Ovary (tissue), 9 donors: Measurements from ENCODE around the gene PSMD1. TPM values are rescaled to one million over a fixed set of nuclear protein-coding genes. Genes with fewer than 3 reads are reported as not detected.

Experiments used
- DNase-seq, 5 donors: peaks; one replicate each; pipeline ENCODE4 v3.0.0-alpha.2; 2019 to 2020
- H3K27ac ChIP-seq, 2 donors: fragments of 200-600 bp; one replicate each; pipeline versions ENCODE4 v1.5.1 to v1.8.0; 2019 to 2022
- H3K27me3 ChIP-seq: fragments of 200-600 bp; one replicate; pipeline ENCODE4 v1.8.0; 2022
- H3K36me3 ChIP-seq: fragments of 200-600 bp; sonication (generic); one replicate; pipeline ENCODE4 v1.5.1; 2019
- H3K4me1 ChIP-seq: one replicate; pipeline ENCODE4 v1.8.1; 2013; ENCODE audit warnings: mild to moderate bottlenecking, moderate library complexity; ENCODE audit not compliant: insufficient read depth
- H3K4me3 ChIP-seq: fragments of 200-600 bp; sonication (generic); one replicate; pipeline ENCODE4 v1.5.1; 2017
- H3K9me3 ChIP-seq, 2 donors: fragments of 200-600 bp in 1 of 2; sonication (generic) in 1 of 2; one replicate each; pipeline versions ENCODE4 v1.5.1 to v1.8.1; 2013 to 2019; ENCODE audit warnings: mild to moderate bottlenecking in 1 of 2, moderate library complexity in 1 of 2
- CTCF ChIP-seq, 3 donors: fragments of 450-650 bp in 2 of 3; fragments of 200-600 bp in 1 of 3; IDR thresholded peaks; one replicate each; pipeline versions ENCODE4 v1.5.1 to v1.8.0; 2016 to 2022; ENCODE audit warnings: antibody characterized with exemption in 3 of 3, mild to moderate bottlenecking in 1 of 3
- EP300 ChIP-seq: sonication (generic); formaldehyde crosslinking; IDR thresholded peaks from one replicate; pipeline ENCODE4 v1.6.1; 2017; ENCODE audit warnings: antibody characterized with exemption
- POLR2A ChIP-seq: fragments of 450-650 bp; IDR thresholded peaks from one replicate; pipeline ENCODE4 v1.6.1; 2017; ENCODE audit warnings: antibody characterized with exemption, mild to moderate bottlenecking, moderate library complexity
- WGBS, 3 donors: extraction: QIAGEN DNeasy Blood & Tissue Kit in 1 of 3; methylation state at CpG; one replicate each; pipeline versions ENCODE4 v1.1.5 to v1.1.7; 2013 to 2017; 5-methylcytosine and 5-hydroxymethylcytosine counted together
- intact Hi-C, 4 donors: fragments of 100-400 bp; cut with DNase I; formaldehyde crosslinking; loops; one replicate each; pipeline versions ENCODE4 v1.11.0 to v1.15.1; 2022 to 2023
- polyA plus RNA-seq, 2 donors: library from polyadenylated mRNA; stranded (reverse); fragments of 200-250 nt in 1 of 2; fragments of 350-450 nt in 1 of 2; fragmentation: Illumina TruSeq in 1 of 2; extraction: RNeasy Lipid Tissue Mini Kit (QIAGEN cat#74804) in 1 of 2; gene quantifications; one replicate each; pipeline ENCODE4 v1.2.3, GENCODE V29; 2013 to 2014
- total RNA-seq, 7 donors: library from RNA; depleted of rRNA in 2 of 7; stranded (reverse); fragments of >200 nt in 2 of 7; fragmentation: NEBNext Ultra II Directional in 3 of 7; extraction: Animal tissue kit (Norgen Biotek cat#: 25700) in 3 of 7; gene quantifications; one replicate each; pipeline versions ENCODE4 v1.1.0 to v1.2.4, GENCODE V29; 2016 to 2023
- donor health status: DM: no; HTN: no; CAD: no; lungs with moderate emphysema.
- donor health status: DM: no; HTN: no; CAD: no.
- donor health status: Bipolar disorder and iron deficiency.
- donor health status: DM: yes; HTN: yes; CAD: no.
- donor health status: DM: no; HTN: no; CAD: no.
- donor health status: DM: yes; HTN: yes; CAD: no.

PSMD1 gene
- total and polyA plus RNA-seq, 9 donors: 19.0 to 73.2 (median 57.8) TPM

GRCh38 chr2:231036578-231037106 lies 20.0 kb upstream of the PSMD1 start:
- no peak overlapping the region for H3K27ac ChIP-seq
- no peak for DNase-seq
- TF ChIP-seq POLR2A (no peak), EP300 (no peak), CTCF (IDR thresholded peaks at IDR 0.05) (no peak)
- no peaks in the 10 kb centered on the region for H3K4me1 ChIP-seq
- no peaks in the 10 kb centered on the region for H3K27me3 ChIP-seq
- H3K4me3 ChIP-seq: no peak overlapping the region
- H3K9me3 ChIP-seq: no peaks in the 10 kb centered on the region
- intact Hi-C loops: no loop called here
- no peaks in the 10 kb centered on the region for H3K36me3 ChIP-seq
- 46 to 53% (median 53%) methylated on average over 12 of the region's 12 CpGs for WGBS, 3 donors

GRCh38 chr2:231037202-231037730 lies 19.4 kb upstream of the PSMD1 start, which contains the start of gene C2orf72:
TSS of gene C2orf72 (plus strand) at chr2:231037523. CDS start at chr2:231037566, 43 bp downstream.
- Histone ChIP-seq H3K27me3 (no peaks in the 10 kb centered on the region), H3K27ac (no peak within 1 kb of the TSS), H3K4me3 (peak within 1 kb of the TSS; percentile 9), H3K9me3 (no peaks in the 10 kb centered on the region), H3K36me3 (no peaks in the 10 kb centered on the region), H3K4me1 (no peaks in the 10 kb centered on the region)
- DNase-seq: no peak
- TF ChIP-seq POLR2A: no peak
- no peak for TF ChIP-seq EP300
- no peak for TF ChIP-seq CTCF (IDR thresholded peaks at IDR 0.05)
- WGBS, 3 donors: 1 to 2% (median 1%) methylated on average over 42 to 61 of the region's 61 CpGs
- intact Hi-C loops: no loop called here

GRCh38 chr2:231037731-231038482 lies 18.8 kb upstream of the PSMD1 start:
- no peak overlapping the region for H3K27ac ChIP-seq
- TF ChIP-seq CTCF (IDR thresholded peaks at IDR 0.05) (no peak), POLR2A (no peak), EP300 (no peak)
- H3K36me3 ChIP-seq: no peaks in the 10 kb centered on the region
- no peaks in the 10 kb centered on the region for H3K27me3 ChIP-seq
- intact Hi-C loops: no loop called here
- no peak overlapping the region for H3K4me3 ChIP-seq
- WGBS, 3 donors: 1 to 2% (median 1%) methylated on average over 37 to 102 of the region's 104 CpGs
- no peaks in the 10 kb centered on the region for H3K4me1 ChIP-seq
- no peak for DNase-seq
- H3K9me3 ChIP-seq: no peaks in the 10 kb centered on the region

- TF ChIP-seq CTCF (IDR thresholded peaks at IDR 0.05) (no peak), POLR2A (no peak), EP300 (no peak)
- Histone ChIP-seq H3K9me3 (no peaks in the 10 kb centered on the region), H3K27ac (no peak overlapping the region), H3K4me3 (no peak overlapping the region), H3K4me1 (no peaks in the 10 kb centered on the region), H3K27me3 (no peaks in the 10 kb centered on the region), H3K36me3 (no peaks in the 10 kb centered on the region)
- no peak for DNase-seq
- 18 to 24% (median 18%) methylated on average over 21 of the region's 21 CpGs for WGBS, 3 donors
- intact Hi-C loops: no loop called here
These were observed 18.0 kb upstream of the PSMD1 start for GRCh38 chr2:231038483-231039293.
